Measurements from ENCODE around the gene TRAPPC8. TPM values are rescaled to one million over a fixed set of nuclear protein-coding genes. Genes with fewer than 3 reads are reported as not detected.
A peak's percentile ranks its signal among the peaks of the same experiment; 100 is the strongest.

The TRAPPC8 gene
- total and polyA plus RNA-seq, 2 of the 13 experiments (the other 11 are each of a cell fraction or from before 2014, with no cell fraction given), result 34.6 to 50.8 TPM

DNA sequence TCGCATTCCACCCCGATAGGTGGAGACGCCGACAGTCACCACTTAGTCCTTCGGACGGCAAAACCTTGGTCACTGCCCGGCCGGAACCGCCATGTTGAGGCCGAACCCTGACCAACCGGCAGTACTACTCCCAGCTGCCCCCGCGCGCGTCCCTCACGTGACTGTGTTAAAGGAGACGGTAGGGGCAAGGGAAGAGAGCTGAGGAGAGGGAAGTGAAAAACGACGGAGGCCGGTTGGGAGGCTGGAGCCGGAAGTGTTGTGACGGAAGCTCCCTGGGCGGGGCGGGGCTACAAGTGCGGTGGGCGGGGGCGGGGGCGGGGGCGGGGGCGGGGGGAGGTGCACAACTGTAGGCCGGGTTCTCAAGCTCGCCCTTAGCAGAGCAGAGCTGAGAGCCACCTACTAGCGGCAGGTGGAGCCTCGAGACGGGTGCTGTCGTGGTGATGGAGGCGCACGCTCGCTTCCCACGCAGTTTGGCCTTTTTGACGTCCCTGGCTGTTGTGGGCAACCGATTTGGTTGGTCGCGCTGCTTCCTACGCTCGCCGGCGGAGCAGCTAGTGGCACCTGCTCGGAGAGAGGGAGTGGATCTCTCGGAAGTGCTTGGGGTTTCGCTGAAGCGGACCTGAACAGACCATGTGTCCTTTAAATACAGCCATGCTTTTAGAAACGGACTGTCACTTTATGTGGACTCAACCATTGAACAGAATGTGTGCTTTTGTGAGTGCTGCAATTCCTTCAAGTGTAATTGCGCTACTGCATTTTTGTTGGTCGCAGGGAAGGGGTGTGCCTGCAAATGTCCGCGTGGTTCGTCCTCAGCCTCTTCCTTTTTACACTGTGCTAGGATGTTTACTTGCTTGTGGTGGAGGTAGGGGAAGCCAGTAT is at the start of gene TRAPPC8 (continued):
- TF ChIP-seq ARID5B (CRISPR knock-in tag; IDR thresholded peaks at IDR 0.05) (no peak), ZKSCAN1 (IDR thresholded peaks at IDR 0.05; ENCODE audit: low read length) (no peak), ZSCAN22 (CRISPR knock-in tag; IDR thresholded peaks at IDR 0.05) (no peak), SP1 (IDR thresholded peaks at IDR 0.05) (no peak), SP1 (CRISPR knock-in tag; IDR thresholded peaks at IDR 0.05) (peak; percentile 25; the same call in 1 of the 2 replicates), MED8 (CRISPR knock-in tag; IDR thresholded peaks at IDR 0.05; ENCODE audit: insufficient replicate concordance) (peak; percentile 35), GPN1 (CRISPR knock-in tag; IDR thresholded peaks at IDR 0.05; ENCODE audit: borderline replicate concordance) (no peak), ZNF124 (CRISPR knock-in tag; IDR thresholded peaks at IDR 0.05) (0 out of 2 replicates have a peak, but pooled peaks have one; percentile 14), JARID2 (CRISPR knock-in tag; IDR thresholded peaks at IDR 0.05; ENCODE audit: insufficient replicate concordance) (no peak), HNRNPH1 (optimal IDR thresholded peaks at IDR 0.05; ENCODE audit: low read depth, low read length) (no peak), ELF3 (CRISPR knock-in tag; IDR thresholded peaks at IDR 0.05) (peak; percentile 78), ZNF446 (CRISPR knock-in tag; IDR thresholded peaks at IDR 0.05) (0 out of 2 replicates have a peak, but pooled peaks have one; percentile 42), KAT7 (CRISPR knock-in tag; IDR thresholded peaks at IDR 0.05; ENCODE audit: borderline replicate concordance) (no peak), THYN1 (CRISPR knock-in tag; IDR thresholded peaks at IDR 0.05; ENCODE audit: borderline replicate concordance, low read depth) (no peak), RBM39 (IDR thresholded peaks at IDR 0.05; ENCODE audit: low read depth, low read length, poor library complexity, severe bottlenecking) (peak; percentile 86), ZNF350 (CRISPR knock-in tag; IDR thresholded peaks at IDR 0.05; ENCODE audit: borderline replicate concordance, low read depth) (peak; percentile 58), ZNF530 (CRISPR knock-in tag; IDR thresholded peaks at IDR 0.05; ENCODE audit: low read depth) (no peak), SP4 (CRISPR knock-in tag; IDR thresholded peaks at IDR 0.05) (peak; percentile 66; the same call in 1 of the 2 replicates), ZNF616 (CRISPR knock-in tag; IDR thresholded peaks at IDR 0.05; ENCODE audit: low read depth) (peak; percentile 61; the same call in 1 of the 2 replicates), ETS1 (CRISPR knock-in tag; IDR thresholded peaks at IDR 0.05) (peak; percentile 85), ZNF768 (CRISPR knock-in tag; IDR thresholded peaks at IDR 0.05) (peak; percentile 13; the same call in 1 of the 2 replicates), CBX2 (IDR thresholded peaks at IDR 0.05; ENCODE audit: low read depth, low read length) (no peak), CBX2 (CRISPR knock-in tag; IDR thresholded peaks at IDR 0.05; ENCODE audit: low read depth) (no peak)
- TF ChIP-seq, protein P1, sequence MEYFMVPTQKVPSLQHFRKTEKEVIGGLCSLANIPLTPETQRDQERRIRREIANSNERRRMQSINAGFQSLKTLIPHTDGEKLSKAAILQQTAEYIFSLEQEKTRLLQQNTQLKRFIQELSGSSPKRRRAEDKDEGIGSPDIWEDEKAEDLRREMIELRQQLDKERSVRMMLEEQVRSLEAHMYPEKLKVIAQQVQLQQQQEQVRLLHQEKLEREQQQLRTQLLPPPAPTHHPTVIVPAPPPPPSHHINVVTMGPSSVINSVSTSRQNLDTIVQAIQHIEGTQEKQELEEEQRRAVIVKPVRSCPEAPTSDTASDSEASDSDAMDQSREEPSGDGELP (IDR thresholded peaks at IDR 0.05; ENCODE audit: borderline replicate concordance, low read depth), result peak; percentile 39; the same call in 1 of the 2 replicates
